Activated CD8-positive, alpha-beta T cell treated with anti-CD3 and anti-CD28 coated beads for 36 hours (primary cell): ENCODE measurements around the gene VPS13C. TPM values are rescaled to one million over a fixed set of nuclear protein-coding genes. Genes with fewer than 3 reads are reported as not detected.

Source experiments
- ATAC-seq: fragments of 200-7000 bp; cut with Tn5 transposase; one replicate; pipeline ENCODE4 v1.10.0; 2021; ENCODE audit warnings: mild to moderate bottlenecking, moderate library complexity
- CTCF ChIA-PET: fragments of 350-600 bp; sonication (Branson Sonifier 250); formaldehyde crosslinking; loops from one replicate; lab custom pipeline; 2021; ENCODE audit warnings: antibody characterized with exemption; lab: Charles Lee
- POLR2A ChIA-PET: fragments of 350-600 bp; sonication (Branson Sonifier 250); formaldehyde crosslinking; loops from one replicate; lab custom pipeline; 2021; ENCODE audit warnings: antibody characterized with exemption; lab: Charles Lee
- DNase-seq: peaks from one replicate; pipeline ENCODE4 v3.0.0-alpha.2; 2020
- H3K27ac Mint-ChIP-seq: one replicate; pipeline ENCODE4 v1.8.0; 2021; ENCODE audit warnings: mild to moderate bottlenecking, mixed read lengths
- H3K27me3 Mint-ChIP-seq: one replicate; pipeline ENCODE4 v1.8.0; 2021; ENCODE audit warnings: mixed read lengths
- H3K36me3 Mint-ChIP-seq: one replicate; pipeline ENCODE4 v1.8.0; 2021; ENCODE audit warnings: low read depth, mixed read lengths
- H3K4me1 Mint-ChIP-seq: one replicate; pipeline ENCODE4 v1.8.0; 2021; ENCODE audit warnings: low read depth, mixed read lengths
- H3K4me3 Mint-ChIP-seq: one replicate; pipeline ENCODE4 v1.8.0; 2021; ENCODE audit warnings: mild to moderate bottlenecking, moderate library complexity, mixed read lengths
- H3K9me3 Mint-ChIP-seq: one replicate; pipeline ENCODE4 v1.8.0; 2021; ENCODE audit warnings: mixed read lengths
- CTCF ChIP-seq: fragments of 200-600 bp; IDR thresholded peaks from one replicate; pipeline ENCODE4 v1.8.0; 2022; ENCODE audit warnings: antibody characterized with exemption, mild to moderate bottlenecking
- intact Hi-C: fragments of 100-400 bp; cut with micrococcal nuclease; formaldehyde crosslinking; loops from one replicate; pipeline ENCODE4 v1.10.0; 2022
- total RNA-seq, 2 experiments: library from RNA; stranded (reverse); gene quantifications; one replicate each; pipeline ENCODE4 v1.2.3, GENCODE V29; 2021

The VPS13C gene
- total RNA-seq, 2 experiments from 2014 or later, result 41.4 to 45.9 TPM

- H3K9me3 Mint-ChIP-seq, result no peaks in the 10 kb centered on the region
- H3K4me3 Mint-ChIP-seq, result no peak overlapping the region
- peaks cover 16% of the 10 kb centered on the region for H3K27me3 Mint-ChIP-seq
- TF ChIP-seq CTCF, result no peak
- H3K4me1 Mint-ChIP-seq, result peaks cover 3% of the 10 kb centered on the region
- H3K27ac Mint-ChIP-seq, result no peak overlapping the region
- ChIA-PET POLR2A (interaction anchor here (0.5 kb wide), 1 partner anchor 203 kb away, joined by 4 read pairs; no protein-coding TSS in a partner anchor), CTCF (no interaction called here)
- H3K36me3 Mint-ChIP-seq, result no peaks in the 10 kb centered on the region
- intact Hi-C loops, result no loop called here
- ATAC-seq (no peak), DNase-seq (no peak)
Measured at GRCh38 chr15:61830536-61831330, 229.5 kb downstream of the VPS13C start.

- DNase-seq (no peak), ATAC-seq (no peak)
- Mint-ChIP-seq H3K4me1 (peaks cover 2% of the 10 kb centered on the region), H3K4me3 (no peak overlapping the region), H3K27me3 (peaks cover 16% of the 10 kb centered on the region), H3K27ac (no peak overlapping the region), H3K9me3 (no peaks in the 10 kb centered on the region), H3K36me3 (no peaks in the 10 kb centered on the region)
- TF ChIP-seq CTCF, result no peak
- CTCF ChIA-PET, result no interaction called here
- POLR2A ChIA-PET, result no interaction called here
- intact Hi-C loops, result no loop called here
Measured at GRCh38 chr15:61829514-61829889, 230.7 kb downstream of the VPS13C start.

- TF ChIP-seq CTCF, result no peak
- intact Hi-C loops, result no loop called here
- Mint-ChIP-seq H3K4me1 (peaks cover under 1% of the 10 kb centered on the region), H3K9me3 (no peaks in the 10 kb centered on the region), H3K27ac (no peak overlapping the region), H3K4me3 (no peak overlapping the region), H3K27me3 (peaks cover 18% of the 10 kb centered on the region), H3K36me3 (no peaks in the 10 kb centered on the region)
- CTCF ChIA-PET, result interaction anchor here (1.2 kb wide), 1 partner anchor 10 kb away, joined by 3 read pairs; no protein-coding TSS in a partner anchor
- POLR2A ChIA-PET, result no interaction called here
- no peak for DNase-seq
- no peak for ATAC-seq
Measured at GRCh38 chr15:61828860-61829513, 231.3 kb downstream of the VPS13C start.

GRCh38 chr15:61828008-61828407 lies 232.2 kb downstream of the VPS13C start:
- Mint-ChIP-seq H3K27ac (no peak overlapping the region), H3K36me3 (no peaks in the 10 kb centered on the region), H3K4me3 (no peak overlapping the region), H3K9me3 (no peaks in the 10 kb centered on the region), H3K27me3 (peaks cover 11% of the 10 kb centered on the region), H3K4me1 (no peaks in the 10 kb centered on the region)
- no peak for DNase-seq
- TF ChIP-seq CTCF, result no peak
- intact Hi-C loops, result no loop called here
- POLR2A ChIA-PET, result no interaction called here
- no peak for ATAC-seq
- CTCF ChIA-PET, result interaction anchor here (1.2 kb wide), 1 partner anchor 11 kb away, joined by 3 read pairs; no protein-coding TSS in a partner anchor

GRCh38 chr15:61827131-61827530 lies 233.1 kb downstream of the VPS13C start:
- Mint-ChIP-seq H3K4me3 (no peak overlapping the region), H3K27ac (no peak overlapping the region), H3K4me1 (no peaks in the 10 kb centered on the region), H3K9me3 (no peaks in the 10 kb centered on the region), H3K27me3 (peaks cover 6% of the 10 kb centered on the region), H3K36me3 (no peaks in the 10 kb centered on the region)
- intact Hi-C loops, result no loop called here
- ATAC-seq (no peak), DNase-seq (no peak)
- TF ChIP-seq CTCF, result no peak
- CTCF ChIA-PET, result interaction anchor here (0.7 to 1.2 kb wide), 2 partner anchors 8 to 11 kb away, joined by 3 to 5 read pairs; no protein-coding TSS in a partner anchor
- POLR2A ChIA-PET, result no interaction called here
